MM.1S (cell line): ENCODE measurements around the gene DEFB108B.
"Not testable (repeated sequence)": the region's sequence is repeated elsewhere in the genome, so short reads cannot be mapped to it uniquely, and the experiment has no call there.

Experiments used
- DNase-seq: peaks from one replicate; pipeline ENCODE4 v3.0.0-alpha.2; 2015
- H2AFZ ChIP-seq: fragments of 300-600 bp; sonication (generic); 2 replicates; pipeline ENCODE4 v1.6.0; 2016; ENCODE audit warnings: antibody characterized with exemption, low read length
- H3F3A ChIP-seq: fragments of 300-600 bp; sonication (generic); 2 replicates; pipeline ENCODE4 v1.6.1; 2016; ENCODE audit warnings: mild to moderate bottlenecking, antibody characterized with exemption, low read length, moderate library complexity, mixed read lengths; ENCODE audit not compliant: insufficient read depth
- H3K27ac ChIP-seq: fragments of 300-600 bp; sonication (generic); 2 replicates; pipeline ENCODE4 v1.5.1; 2016; ENCODE audit warnings: mild to moderate bottlenecking, low read length
- H3K27me3 ChIP-seq: fragments of 300-600 bp; sonication (generic); replicated peaks from 2 replicates; pipeline ENCODE4 v1.6.0; 2016; ENCODE audit warnings: low read length; ENCODE audit not compliant: insufficient read depth
- H3K36me3 ChIP-seq: fragments of 300-600 bp; sonication (generic); replicated peaks from 2 replicates; pipeline ENCODE4 v1.6.1; 2016; ENCODE audit warnings: mild to moderate bottlenecking, low read length, mixed read lengths; ENCODE audit not compliant: insufficient read depth
- H3K4me1 ChIP-seq: fragments of 300-600 bp; sonication (generic); 2 replicates; pipeline ENCODE4 v1.6.1; 2016; ENCODE audit warnings: low read length, mixed read lengths
- H3K4me2 ChIP-seq: fragments of 300-600 bp; sonication (generic); 2 replicates; pipeline ENCODE4 v1.6.0; 2016; ENCODE audit warnings: low read depth, low read length
- H3K4me3 ChIP-seq: fragments of 300-600 bp; sonication (generic); 2 replicates; pipeline ENCODE4 v1.5.1; 2016; ENCODE audit warnings: low read length, mixed read lengths
- H3K79me2 ChIP-seq: fragments of 300-600 bp; sonication (generic); 2 replicates; pipeline ENCODE4 v1.6.1; 2016; ENCODE audit warnings: mixed run types, low read length, mixed read lengths
- H3K9ac ChIP-seq: fragments of 300-600 bp; sonication (generic); 2 replicates; pipeline ENCODE4 v1.6.1; 2016; ENCODE audit warnings: low read length, mixed read lengths
- H3K9me2 ChIP-seq: fragments of 300-600 bp; sonication (generic); replicated peaks from 2 replicates; pipeline ENCODE4 v1.6.1; 2016; ENCODE audit warnings: mild to moderate bottlenecking, low read length, mixed read lengths; ENCODE audit not compliant: insufficient read depth
- H3K9me3 ChIP-seq: fragments of 300-600 bp; sonication (generic); replicated peaks from 2 replicates; pipeline ENCODE4 v1.6.1; 2016; ENCODE audit warnings: mild to moderate bottlenecking, low read length, mixed read lengths; ENCODE audit not compliant: insufficient read depth
- H4K20me1 ChIP-seq: fragments of 300-600 bp; sonication (generic); 2 replicates; pipeline ENCODE4 v1.6.1; 2016; ENCODE audit warnings: mild to moderate bottlenecking, low read length, moderate library complexity, mixed read lengths; ENCODE audit not compliant: insufficient read depth

Gene DEFB108B

DNA sequence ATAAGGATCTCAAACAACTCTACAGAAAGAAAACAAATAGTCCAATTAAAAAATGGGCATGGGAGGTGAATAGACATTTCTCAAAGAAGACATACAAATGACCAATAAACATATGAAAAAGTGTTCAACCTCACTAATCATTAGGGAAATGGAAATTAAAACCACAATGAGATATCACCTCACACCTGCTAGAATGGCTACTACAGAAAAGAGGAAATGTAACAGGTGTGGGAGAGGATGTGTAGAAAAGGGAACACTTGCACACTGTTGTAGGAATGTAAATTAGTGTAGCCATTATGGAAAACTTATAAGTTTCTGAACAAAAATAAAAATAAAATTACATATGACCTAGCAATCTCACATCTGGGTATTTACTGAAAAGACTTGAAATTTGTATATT lies 37.7 kb downstream of the DEFB108B start:
- H4K20me1 ChIP-seq, H3K4me1 ChIP-seq, H3F3A ChIP-seq, H3K36me3 ChIP-seq, H3K79me2 ChIP-seq, H3K9ac ChIP-seq, H3K9me2 ChIP-seq, H3K27me3 ChIP-seq, H3K4me3 ChIP-seq, H2AFZ ChIP-seq, H3K4me2 ChIP-seq, H3K9me3 ChIP-seq, DNase-seq, H3K27ac ChIP-seq: not testable (repeated sequence)

- DNase-seq = not testable (repeated sequence)
Measured at GRCh38 chr11:71876262-71876661, 43.3 kb downstream of the DEFB108B start.

GRCh38 chr11:71878059-71878458 lies 45.1 kb downstream of the DEFB108B start, which contains the start of gene DEFB131B:
TSS of gene DEFB131B (plus strand) at chr11:71878453. CDS start at chr11:71878453, 0 bp downstream.
- H3K27me3 ChIP-seq, H3K4me1 ChIP-seq, H3K79me2 ChIP-seq, H3K9me3 ChIP-seq, H3K27ac ChIP-seq, H3F3A ChIP-seq, H3K4me3 ChIP-seq, H2AFZ ChIP-seq, DNase-seq, H3K36me3 ChIP-seq, H3K4me2 ChIP-seq, H3K9ac ChIP-seq, H3K9me2 ChIP-seq, H4K20me1 ChIP-seq: not testable (repeated sequence)

More at GRCh38 chr11:71876262-71876661, 43.3 kb downstream of the DEFB108B start:
- not testable (repeated sequence) for H3K9ac ChIP-seq, H3F3A ChIP-seq, H4K20me1 ChIP-seq, H3K4me1 ChIP-seq, H3K36me3 ChIP-seq, H2AFZ ChIP-seq, H3K27ac ChIP-seq, H3K9me2 ChIP-seq, H3K79me2 ChIP-seq, H3K4me3 ChIP-seq, H3K4me2 ChIP-seq, H3K9me3 ChIP-seq, H3K27me3 ChIP-seq

DNA sequence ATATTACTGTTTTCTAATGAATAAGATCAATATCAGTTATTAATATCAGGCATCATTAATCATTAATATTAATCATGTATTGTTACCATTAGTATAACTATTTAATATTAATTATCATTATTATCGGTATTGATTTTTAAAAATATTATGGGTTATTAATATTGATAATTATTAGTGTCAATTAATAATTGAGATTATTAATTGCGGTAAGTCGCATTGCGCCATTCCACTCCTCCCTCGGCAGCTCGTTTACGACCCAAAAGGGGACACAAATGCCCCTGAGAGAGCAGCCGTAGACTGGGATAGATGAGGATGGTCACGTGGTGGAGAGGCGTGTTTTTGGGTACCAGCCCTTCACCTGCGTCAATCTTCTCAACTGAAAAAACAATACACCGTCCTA lies 52.8 kb downstream of the DEFB108B start:
- not testable (repeated sequence) for H3K27ac ChIP-seq

More for the DNA sequence above, 52.8 kb downstream of the DEFB108B start:
- H3K9ac ChIP-seq, H3K79me2 ChIP-seq, H3K27me3 ChIP-seq, H3K4me3 ChIP-seq, H3K36me3 ChIP-seq, H3K9me2 ChIP-seq, H2AFZ ChIP-seq, H3K9me3 ChIP-seq, DNase-seq, H4K20me1 ChIP-seq, H3K4me1 ChIP-seq, H3F3A ChIP-seq, H3K4me2 ChIP-seq: not testable (repeated sequence)
